Left hindlimb (tissue), 1 donor: ENCODE measurements around the gene XPO6.

Experiments used
- DNase-seq: peaks from one replicate; pipeline ENCODE4 v3.0.0-alpha.2; 2018

XPO6 gene

GRCh38 chr16:28183484-28183883, 28.3 kb downstream of the XPO6 start:
- no peak for DNase-seq

GRCh38 chr16:28182801-28183200, 29.0 kb downstream of the XPO6 start:
- no peak for DNase-seq

- DNase-seq: no peak
Observed at GRCh38 chr16:28182183-28182582, 29.6 kb downstream of the XPO6 start.

GRCh38 chr16:28181515-28181914, 30.2 kb downstream of the XPO6 start:
- no peak for DNase-seq

- DNase-seq: no peak
Observed at GRCh38 chr16:28180655-28181460, 30.9 kb downstream of the XPO6 start.

- no peak for DNase-seq
Observed at GRCh38 chr16:28179354-28179753, 32.4 kb downstream of the XPO6 start.

- DNase-seq: no peak
Observed at GRCh38 chr16:28175715-28176114, 36.0 kb downstream of the XPO6 start.

GRCh38 chr16:28172336-28172735, 39.4 kb downstream of the XPO6 start:
- no peak for DNase-seq

- DNase-seq: no peak
Observed at GRCh38 chr16:28171816-28172215, 39.9 kb downstream of the XPO6 start.

GRCh38 chr16:28168991-28169554, 42.7 kb downstream of the XPO6 start:
- no peak for DNase-seq

GRCh38 chr16:28167730-28168129, 44.0 kb downstream of the XPO6 start:
- DNase-seq: no peak

- DNase-seq: no peak
Observed at GRCh38 chr16:28167221-28167620, 44.5 kb downstream of the XPO6 start.

- no peak for DNase-seq
Observed at GRCh38 chr16:28166394-28167208, 45.2 kb downstream of the XPO6 start.

- DNase-seq: no peak
Observed at GRCh38 chr16:28165598-28165997, 46.2 kb downstream of the XPO6 start.

- DNase-seq: no peak
Observed at GRCh38 chr16:28164140-28164539, 47.6 kb downstream of the XPO6 start.

- DNase-seq: no peak
Observed at GRCh38 chr16:28163699-28164098, 48.1 kb downstream of the XPO6 start.

GRCh38 chr16:28162326-28162877, 49.4 kb downstream of the XPO6 start:
- DNase-seq: no peak

GRCh38 chr16:28161626-28162025, 50.1 kb downstream of the XPO6 start:
- no peak for DNase-seq

- DNase-seq: no peak
Observed at GRCh38 chr16:28158136-28158535, 53.6 kb downstream of the XPO6 start.

GRCh38 chr16:28156056-28156680, 55.6 kb downstream of the XPO6 start:
- DNase-seq: no peak

- no peak for DNase-seq
Observed at GRCh38 chr16:28155293-28155692, 56.5 kb downstream of the XPO6 start.

GRCh38 chr16:28151180-28151579, 60.6 kb downstream of the XPO6 start:
- no peak for DNase-seq
